HepG2 (cell line): Measurements from ENCODE around the gene PLCB2. TPM values are rescaled to one million over a fixed set of nuclear protein-coding genes. Genes with fewer than 3 reads are reported as not detected.

Experiments
- ATAC-seq: fragments of 200-7000 bp; cut with Tn5 transposase; 3 replicates; pipeline ENCODE4 v1.9.1; 2020; ENCODE audit warnings: mild to moderate bottlenecking, moderate library complexity
- BruUV-seq: library from RNA; stranded (reverse); fragments of 400-500 nt; replicated peaks from 2 replicates; lab custom pipeline; 2021; lab: Mats Ljungman, UMichigan
- CTCF ChIA-PET: fragments of 300-600 bp; formaldehyde crosslinking; extraction: SDS; loops from one replicate; lab custom pipeline; 2021; ENCODE audit warnings: low total read pairs, inconsistent platforms, low intra/inter-chr PET ratio; lab: Yijun Ruan, JAX
- POLR2A ChIA-PET: fragments of 350-600 bp; sonication (Branson Sonifier 250); formaldehyde crosslinking; loops from one replicate; lab custom pipeline; 2020; ENCODE audit warnings: antibody characterized with exemption, inconsistent platforms; lab: Yijun Ruan, JAX
- DNase-seq: peaks from one replicate; pipeline ENCODE4 v3.0.0-alpha.2; 2015; ENCODE audit warnings: low spot score
- FAIRE-seq: peaks from 3 replicates; lab custom pipeline; 2011; peaks lifted over from hg19 to GRCh38; lab: Jason Lieb, UNC
- H2AFZ ChIP-seq: one replicate; pipeline ENCODE4 v1.6.1; 2011; ENCODE audit warnings: low read length, inconsistent platforms
- H3K27ac ChIP-seq: fragments of 300-600 bp; 3 replicates; pipeline ENCODE4 v1.8.0; 2011; ENCODE audit warnings: mixed run types, mild to moderate bottlenecking, mixed read lengths, low read length, inconsistent platforms; ENCODE audit not compliant: insufficient read depth; ENCODE audit errors: extremely low read length
- H3K27me3 ChIP-seq, 2 experiments: fragments of 200-600 bp in 1 of 2; 2 replicates in 1 of 2; 3 replicates in 1 of 2; pipeline versions ENCODE4 v1.6.0 to v1.8.0; 2011; ENCODE audit warnings: low read length in 2 of 2, mild to moderate bottlenecking in 2 of 2, moderate library complexity in 2 of 2, inconsistent platforms in 1 of 2; ENCODE audit not compliant: insufficient read depth in 2 of 2, control insufficient read depth in 1 of 2
- H3K36me3 ChIP-seq, 2 experiments: fragments of 200-600 bp in 1 of 2; replicated peaks in 1 of 2; 2 replicates in 1 of 2; 3 replicates in 1 of 2; pipeline versions ENCODE4 v1.5.1 to v1.8.0; 2011; ENCODE audit warnings: low read length in 2 of 2, inconsistent platforms in 1 of 2; ENCODE audit not compliant: insufficient read depth in 2 of 2, control insufficient read depth in 1 of 2
- H3K4me1 ChIP-seq: 2 replicates; pipeline ENCODE4 v1.5.1; 2012; ENCODE audit warnings: low read length, inconsistent platforms; ENCODE audit not compliant: insufficient read depth
- H3K4me2 ChIP-seq: 2 replicates; pipeline ENCODE4 v1.6.0; 2011; ENCODE audit warnings: low read depth, low read length, inconsistent platforms
- H3K4me3 ChIP-seq, 3 experiments: fragments of 200-600 bp in 1 of 3; sonication (generic), shearing (Covaris generic) in 1 of 3; replicated peaks in 1 of 3; 2 replicates each; pipeline ENCODE4 v1.5.1; 2011 to 2016; ENCODE audit warnings: low read length in 3 of 3, inconsistent platforms in 2 of 3, low read depth in 2 of 3, mild to moderate bottlenecking in 2 of 3, control low read depth in 1 of 3, mixed read lengths in 1 of 3; ENCODE audit not compliant: insufficient read depth in 1 of 3
- H3K79me2 ChIP-seq: one replicate; pipeline ENCODE4 v1.6.1; 2011; ENCODE audit warnings: low read length, inconsistent platforms; ENCODE audit not compliant: insufficient read depth
- H3K9ac ChIP-seq: 2 replicates; pipeline ENCODE4 v1.6.0; 2011; ENCODE audit warnings: mild to moderate bottlenecking, low read depth, low read length, inconsistent platforms; ENCODE audit not compliant: insufficient read depth
- H3K9me3 ChIP-seq: 2 replicates; pipeline ENCODE4 v1.5.1; 2012; ENCODE audit warnings: mild to moderate bottlenecking, low read length
- H4K20me1 ChIP-seq: 2 replicates; pipeline ENCODE4 v1.6.0; 2011; ENCODE audit warnings: inconsistent platforms, mild to moderate bottlenecking, low read length, moderate library complexity; ENCODE audit not compliant: insufficient read depth
- ATF6 ChIP-seq: sonication (generic); formaldehyde crosslinking; conservative IDR thresholded peaks from 2 replicates; pipeline ENCODE4 v1.4.0; 2020; ENCODE audit warnings: missing genetic modification reagents
- DRAP1 ChIP-seq: IDR thresholded peaks from 2 replicates; pipeline ENCODE4 v1.6.1; 2016; ENCODE audit warnings: missing genetic modification reagents, missing compliant biosample characterization
- FOXC1 ChIP-seq: sonication (generic); formaldehyde crosslinking; IDR thresholded peaks from 2 replicates; pipeline ENCODE4 v1.8.0; 2022; ENCODE audit warnings: mild to moderate bottlenecking, missing genetic modification reagents, borderline replicate concordance
- HNF4A ChIP-seq: sonication (generic); formaldehyde crosslinking; IDR thresholded peaks from 2 replicates; pipeline ENCODE4 v1.4.0; 2020; ENCODE audit warnings: missing genetic modification reagents
- HNRNPL ChIP-seq: fragments of 200-400 bp; formaldehyde crosslinking; IDR thresholded peaks from 2 replicates; pipeline ENCODE4 v1.6.1; 2017; ENCODE audit warnings: mild to moderate bottlenecking, low read depth, low read length
- LCORL ChIP-seq, 2 experiments: fragments of 450-650 bp in 1 of 2; sonication (generic) in 1 of 2; formaldehyde crosslinking in 1 of 2; IDR thresholded peaks; 2 replicates each; pipeline versions ENCODE4 v1.5.0 to v1.6.1; 2017 to 2020; ENCODE audit warnings: antibody characterized with exemption in 1 of 2, missing genetic modification reagents in 1 of 2
- MED13 ChIP-seq: sonication (generic); formaldehyde crosslinking; IDR thresholded peaks from 2 replicates; pipeline ENCODE4 v1.5.0; 2020; ENCODE audit warnings: missing genetic modification reagents
- MLX ChIP-seq: IDR thresholded peaks from 2 replicates; pipeline ENCODE4 v1.6.1; 2016
- MTF2 ChIP-seq: sonication (generic); formaldehyde crosslinking; IDR thresholded peaks from 2 replicates; pipeline ENCODE4 v1.5.0; 2020; ENCODE audit warnings: missing genetic modification reagents, borderline replicate concordance
- REST ChIP-seq, 2 experiments: IDR thresholded peaks; 2 replicates each; pipeline ENCODE4 v1.6.1; 2011 to 2012; ENCODE audit warnings: low read length in 2 of 2, borderline replicate concordance in 1 of 2, low read depth in 1 of 2, mild to moderate bottlenecking in 1 of 2, moderate library complexity in 1 of 2
- ZHX1 ChIP-seq: sonication (generic); formaldehyde crosslinking; IDR thresholded peaks from 2 replicates; pipeline ENCODE4 v1.8.1; 2022; ENCODE audit warnings: low read depth, mild to moderate bottlenecking, missing genetic modification reagents
- ZNF251 ChIP-seq: sonication (generic); formaldehyde crosslinking; IDR thresholded peaks from 2 replicates; pipeline ENCODE4 v1.9.0; 2021; ENCODE audit warnings: mild to moderate bottlenecking, missing genetic modification reagents
- ZSCAN22 ChIP-seq: sonication (generic); formaldehyde crosslinking; IDR thresholded peaks from 2 replicates; pipeline ENCODE4 v1.4.0; 2020; ENCODE audit warnings: mild to moderate bottlenecking, missing genetic modification reagents
- ZSCAN30 ChIP-seq: sonication (generic); formaldehyde crosslinking; IDR thresholded peaks from 2 replicates; pipeline ENCODE4 v1.5.0; 2020; ENCODE audit warnings: mild to moderate bottlenecking, missing genetic modification reagents
- WGBS: methylation state at CpG from one replicate; pipeline ENCODE4 v1.1.6; 2017; ENCODE audit warnings: low lambda C conversion rate; 5-methylcytosine and 5-hydroxymethylcytosine counted together
- in situ Hi-C: cut with HindIII; loops from 2 replicates; pipeline ENCODE4 v1.10.0; 2017; ENCODE audit warnings: low pct_unique_long_range_greater_than_20kb; ENCODE audit not compliant: extremely low pct_ligation_motif_present
- intact Hi-C: fragments of 100-400 bp; cut with micrococcal nuclease; formaldehyde crosslinking; loops from one replicate; pipeline ENCODE4 v1.10.0; 2022; ENCODE audit not compliant: unreplicated experiment
- polyA plus RNA-seq, 8 experiments: library from polyadenylated mRNA; depleted of rRNA in 3 of 8; stranded (reverse) in 7 of 8; unstranded in 1 of 8; fragments of >200 nt; fragmentation: Illumina TruSeq in 4 of 8; extraction: Trizol in 4 of 8; gene quantifications; 2 replicates each; pipeline versions ENCODE4 v1.2.1 to v1.2.3, GENCODE V29; 2011 to 2016; ENCODE audit warnings: low read depth in 4 of 8, missing spikeins in 1 of 8, mixed read lengths in 1 of 8; ENCODE audit not compliant: insufficient read depth in 1 of 8
- total RNA-seq, 5 experiments: library from RNA; depleted of rRNA; stranded (reverse); fragments of >200 nt; fragmentation: Illumina TruSeq; extraction: Trizol; gene quantifications; 2 replicates each; pipeline ENCODE4 v1.2.3, GENCODE V29; 2016; ENCODE audit warnings: low read depth in 1 of 5

PLCB2 gene
- total and polyA plus RNA-seq, 2 of the 13 experiments (the other 11 are each of a cell fraction or from before 2014, with no cell fraction given): 0.11 TPM; not detected in 1

- no peaks in the 10 kb centered on the region for H4K20me1 ChIP-seq
- in situ Hi-C loops: no loop called here
- no peaks in the 10 kb centered on the region for H3K36me3 ChIP-seq
- no peak overlapping the region for H3K4me3 ChIP-seq
- ChIA-PET CTCF (interaction anchor here (1.2 to 1.6 kb wide), 3 partner anchors 27 to 35 kb away, joined by 3 to 17 read pairs (median 6); partner anchors contain the start of gene ANKRD63), POLR2A (no interaction called here)
- no peak overlapping the region for H3K9ac ChIP-seq
- DNase-seq: no peak
- no peak overlapping the region for H2AFZ ChIP-seq
- no peaks in the 10 kb centered on the region for H3K79me2 ChIP-seq
- peaks cover 2 to 61% of the 10 kb centered on the region in 2 experiments; a peak in 4 of 5 replicates for H3K27me3 ChIP-seq
- H3K27ac ChIP-seq: no peak overlapping the region
- H3K4me1 ChIP-seq: no peaks in the 10 kb centered on the region
- no peak overlapping the region for H3K4me2 ChIP-seq
- WGBS: 33% methylated on average over 8 of the region's 8 CpGs
- no peaks in the 10 kb centered on the region for H3K9me3 ChIP-seq
- FAIRE-seq: no peak
- TF ChIP-seq MTF2 (CRISPR knock-in tag) (no peak), MLX (CRISPR knock-in tag) (no peak), LCORL (IDR thresholded peaks at IDR 0.05) (no peak), LCORL (CRISPR knock-in tag; IDR thresholded peaks at IDR 0.05) (no peak), ZHX1 (CRISPR knock-in tag) (no peak), HNF4A (CRISPR knock-in tag) (no peak), ZSCAN22 (CRISPR knock-in tag) (no peak), FOXC1 (CRISPR knock-in tag) (no peak), ZNF251 (CRISPR knock-in tag) (no peak), ZSCAN30 (CRISPR knock-in tag) (no peak), HNRNPL (no peak), DRAP1 (CRISPR knock-in tag) (no peak), REST (IDR thresholded peaks at IDR 0.05; ENCODE audit: borderline replicate concordance in 1 of 2, low read depth in 1 of 2, low read length in 2 of 2) (no peak), MED13 (CRISPR knock-in tag) (no peak), ATF6 (CRISPR knock-in tag) (no peak)
- TF ChIP-seq, all 625 proteins: peak for 0
- BruUV-seq: no TSS peak
- no peak for ATAC-seq
- intact Hi-C loops: no loop called here
These were observed 1.7 kb upstream of the PLCB2 start for GRCh38 chr15:40309344-40309862.
